Central memory CD4-positive, alpha-beta T cell (primary cell): ENCODE results near the gene ABI2.

ENCODE experiments used
- DNase-seq: peaks from one replicate; pipeline ENCODE4 v3.0.0; 2022

Gene ABI2

DNA sequence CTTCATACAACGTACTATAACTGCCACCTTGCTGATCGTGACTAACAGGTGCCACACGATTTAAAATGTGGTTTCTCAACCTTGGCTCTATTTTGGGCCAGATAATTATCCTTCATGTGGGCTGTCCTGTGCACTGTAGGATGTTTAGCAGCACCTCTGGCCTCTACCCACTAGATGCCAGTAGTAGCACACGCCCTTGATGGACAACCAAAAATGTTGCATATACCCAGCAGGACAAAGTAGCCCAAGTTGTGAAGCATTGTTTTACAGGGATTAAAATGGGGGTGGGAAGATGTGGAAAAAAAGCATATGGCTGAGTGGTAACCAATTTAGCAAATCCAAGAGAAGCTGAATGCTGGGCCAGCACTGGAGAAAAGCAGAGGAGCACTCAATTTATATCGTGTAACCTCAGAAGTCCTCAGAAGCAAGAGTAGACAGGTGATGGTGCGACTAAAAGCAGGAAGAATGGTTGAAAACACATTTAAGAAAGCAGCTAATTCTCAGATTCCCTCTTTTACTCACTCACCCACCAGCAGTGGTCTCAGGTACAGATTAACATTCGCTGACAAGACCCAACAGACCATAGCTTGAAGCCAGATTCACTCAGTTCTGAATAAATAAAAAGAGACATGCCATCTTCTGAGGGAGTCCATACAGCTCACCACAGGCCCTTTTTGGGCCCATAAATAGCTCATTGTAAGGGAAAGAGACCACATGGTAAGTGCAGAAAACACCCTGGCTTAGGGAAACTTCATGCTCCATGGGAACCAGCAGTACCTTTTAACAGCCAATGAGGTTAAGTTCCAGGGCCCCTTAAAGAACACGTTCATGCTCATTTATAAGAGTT lies 156.3 kb downstream of the ABI2 start:
- peak; percentile 54 for DNase-seq

DNA sequence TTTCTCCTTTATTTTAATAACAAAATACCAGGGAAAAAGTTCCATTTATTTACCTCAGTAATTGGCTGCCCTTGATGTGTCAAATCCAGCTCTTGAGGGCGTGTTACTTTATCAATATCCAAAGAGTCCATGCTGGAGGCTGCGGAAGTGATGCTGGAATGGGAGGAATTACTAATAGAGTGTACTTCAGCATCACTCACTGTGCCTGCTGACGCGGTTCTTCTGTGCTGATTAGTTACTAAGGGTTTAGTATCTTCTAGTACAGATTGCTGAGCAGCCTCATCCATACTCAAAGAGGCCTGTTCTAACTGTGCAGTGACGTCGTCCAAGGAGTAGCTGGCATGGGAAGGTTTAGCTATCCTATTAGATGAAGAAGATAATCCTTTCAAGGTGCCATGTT lies 161.3 kb downstream of the ABI2 start:
- DNase-seq = no peak

DNA sequence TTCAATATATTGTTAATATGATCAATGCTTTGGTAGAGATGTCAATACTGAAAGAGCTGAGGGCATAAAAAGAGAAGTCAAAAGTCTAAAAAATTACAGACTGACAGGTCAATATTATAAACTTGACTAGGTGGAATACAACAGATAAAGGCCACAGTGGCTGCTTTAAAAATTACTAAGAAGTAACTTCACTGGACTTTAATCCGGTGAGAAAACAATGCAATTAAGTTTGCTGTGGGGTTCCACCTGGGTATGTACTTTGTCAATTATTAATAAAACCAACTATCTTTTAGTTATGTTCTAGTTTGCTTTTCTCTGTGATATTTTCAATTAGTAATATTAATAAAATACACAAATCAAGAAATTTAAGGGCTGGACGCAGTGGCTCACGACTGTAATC lies 162.2 kb downstream of the ABI2 start:
- no peak for DNase-seq

DNA sequence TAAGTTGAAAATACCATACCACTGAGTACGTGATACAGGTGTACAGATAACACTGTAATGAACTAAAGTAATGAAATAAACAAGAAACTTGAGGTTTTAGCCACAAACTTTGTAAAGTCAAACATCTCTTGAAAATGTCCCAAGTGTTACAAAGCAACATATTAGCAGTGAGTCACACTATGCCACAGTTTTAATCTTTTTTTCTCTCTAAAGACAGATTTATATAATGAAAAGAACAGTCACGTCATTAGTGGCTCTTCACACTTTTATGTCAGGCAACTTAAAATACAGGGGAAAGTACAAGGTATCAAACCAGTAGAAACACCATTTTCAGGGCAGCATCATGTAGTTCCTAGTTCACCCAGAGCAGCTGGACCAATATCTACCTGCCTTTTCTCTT lies 164.8 kb downstream of the ABI2 start:
- peak; percentile 1 for DNase-seq
